Lower lobe of right lung (tissue), 2 donors: ENCODE measurements around the gene LPO. TPM values are rescaled to one million over a fixed set of nuclear protein-coding genes. Genes with fewer than 3 reads are reported as not detected.
A peak's percentile ranks its signal among the peaks of the same experiment; 100 is the strongest.

Experiments used
- ATAC-seq, 2 donors: fragments of 200-7000 bp; cut with Tn5 transposase; one replicate each; pipeline ENCODE4 v1.9.1; 2020 to 2022; ENCODE audit warnings: mild to moderate bottlenecking in 2 of 2, moderate library complexity in 2 of 2
- DNase-seq: peaks from one replicate; pipeline ENCODE4 v3.0.0-alpha.2; 2020
- H3K27ac ChIP-seq: fragments of 200-600 bp; one replicate; pipeline ENCODE4 v1.8.0; 2022
- H3K27me3 ChIP-seq: fragments of 200-600 bp; one replicate; pipeline ENCODE4 v1.8.0; 2022; ENCODE audit warnings: low read depth
- H3K36me3 ChIP-seq: fragments of 200-600 bp; one replicate; pipeline ENCODE4 v1.8.0; 2022; ENCODE audit warnings: mild to moderate bottlenecking
- H3K4me1 ChIP-seq: fragments of 200-600 bp; one replicate; pipeline ENCODE4 v1.8.0; 2022
- H3K4me3 ChIP-seq: fragments of 200-600 bp; one replicate; pipeline ENCODE4 v1.8.0; 2022; ENCODE audit warnings: mild to moderate bottlenecking
- H3K9me3 ChIP-seq: fragments of 200-600 bp; one replicate; pipeline ENCODE4 v1.8.0; 2022
- intact Hi-C: fragments of 100-400 bp; cut with DNase I; formaldehyde crosslinking; loops from one replicate; pipeline ENCODE4 v1.11.0; 2022
- total RNA-seq: library from RNA; stranded (reverse); fragmentation: NEBNext Ultra II Directional; extraction: Animal tissue kit (Norgen Biotek cat#: 25700); gene quantifications from one replicate; pipeline ENCODE4 v1.2.1, GENCODE V29; 2021
- TF ChIP-seq, protein P1 (sequence below): fragments of 200-600 bp; IDR thresholded peaks from one replicate; pipeline ENCODE4 v1.8.0; 2022; ENCODE audit warnings: antibody characterized with exemption, mild to moderate bottlenecking
- donor health status: DM: no; HTN: yes; CAD: no; lungs with severe emphysema.

The LPO gene
- total RNA-seq, 1 donor from 2014 or later = not detected

DNA sequence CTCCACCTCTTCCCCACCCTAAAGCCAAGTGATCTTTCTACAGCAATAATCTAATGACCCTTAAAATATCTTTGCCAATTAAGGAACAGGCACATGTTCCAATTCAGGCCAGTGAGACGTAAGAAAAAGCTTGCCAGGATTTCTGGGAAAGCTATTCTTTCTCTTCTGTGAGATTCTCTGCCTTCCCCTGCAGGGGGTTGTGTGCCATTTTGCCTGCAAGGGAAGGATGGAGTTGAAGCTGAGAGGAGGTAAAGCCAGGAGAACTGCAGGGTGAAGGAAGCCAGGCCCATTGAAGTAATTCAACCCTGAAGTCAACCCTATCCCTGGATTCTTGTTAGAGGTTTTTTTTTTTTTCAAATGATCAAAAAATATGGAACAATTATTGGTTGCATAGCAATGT, 9.0 kb upstream of the LPO start:
- TF ChIP-seq, protein P1, sequence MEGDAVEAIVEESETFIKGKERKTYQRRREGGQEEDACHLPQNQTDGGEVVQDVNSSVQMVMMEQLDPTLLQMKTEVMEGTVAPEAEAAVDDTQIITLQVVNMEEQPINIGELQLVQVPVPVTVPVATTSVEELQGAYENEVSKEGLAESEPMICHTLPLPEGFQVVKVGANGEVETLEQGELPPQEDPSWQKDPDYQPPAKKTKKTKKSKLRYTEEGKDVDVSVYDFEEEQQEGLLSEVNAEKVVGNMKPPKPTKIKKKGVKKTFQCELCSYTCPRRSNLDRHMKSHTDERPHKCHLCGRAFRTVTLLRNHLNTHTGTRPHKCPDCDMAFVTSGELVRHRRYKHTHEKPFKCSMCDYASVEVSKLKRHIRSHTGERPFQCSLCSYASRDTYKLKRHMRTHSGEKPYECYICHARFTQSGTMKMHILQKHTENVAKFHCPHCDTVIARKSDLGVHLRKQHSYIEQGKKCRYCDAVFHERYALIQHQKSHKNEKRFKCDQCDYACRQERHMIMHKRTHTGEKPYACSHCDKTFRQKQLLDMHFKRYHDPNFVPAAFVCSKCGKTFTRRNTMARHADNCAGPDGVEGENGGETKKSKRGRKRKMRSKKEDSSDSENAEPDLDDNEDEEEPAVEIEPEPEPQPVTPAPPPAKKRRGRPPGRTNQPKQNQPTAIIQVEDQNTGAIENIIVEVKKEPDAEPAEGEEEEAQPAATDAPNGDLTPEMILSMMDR = no peak
- Histone ChIP-seq H3K9me3 (no peaks in the 10 kb centered on the region), H3K27ac (no peak overlapping the region), H3K4me1 (no peaks in the 10 kb centered on the region), H3K4me3 (no peak overlapping the region), H3K36me3 (no peaks in the 10 kb centered on the region), H3K27me3 (peaks cover 10% of the 10 kb centered on the region)
- ATAC-seq (no peak), DNase-seq (no peak)
- intact Hi-C loops = no loop called here

DNA sequence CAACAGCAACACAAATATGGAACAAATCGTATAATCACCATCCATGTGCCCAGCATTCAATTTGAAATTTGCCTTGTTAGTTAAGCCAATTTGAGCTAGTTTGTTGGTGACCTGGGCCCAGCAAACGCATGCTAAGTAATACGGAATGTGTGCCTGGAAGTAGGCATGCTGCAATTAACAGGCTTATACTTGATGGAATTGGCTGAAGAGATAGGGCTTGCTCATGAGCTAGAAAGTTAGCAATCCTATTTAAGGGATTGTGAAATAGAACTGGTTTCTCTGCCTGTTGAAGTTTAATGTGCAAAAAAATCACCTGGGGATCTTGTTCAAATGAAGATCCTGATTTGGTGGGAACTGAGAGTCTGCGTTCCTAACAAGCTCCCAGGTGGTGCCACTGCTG, 8.5 kb upstream of the LPO start:
- H3K9me3 ChIP-seq = no peaks in the 10 kb centered on the region
- TF ChIP-seq, protein P1 = no peak
- H3K4me1 ChIP-seq = no peaks in the 10 kb centered on the region
- H3K27me3 ChIP-seq = peaks cover 15% of the 10 kb centered on the region
- H3K36me3 ChIP-seq = no peaks in the 10 kb centered on the region
- H3K4me3 ChIP-seq = no peak overlapping the region
- ATAC-seq (no peak), DNase-seq (no peak)
- intact Hi-C loops = no loop called here
- H3K27ac ChIP-seq = no peak overlapping the region

DNA sequence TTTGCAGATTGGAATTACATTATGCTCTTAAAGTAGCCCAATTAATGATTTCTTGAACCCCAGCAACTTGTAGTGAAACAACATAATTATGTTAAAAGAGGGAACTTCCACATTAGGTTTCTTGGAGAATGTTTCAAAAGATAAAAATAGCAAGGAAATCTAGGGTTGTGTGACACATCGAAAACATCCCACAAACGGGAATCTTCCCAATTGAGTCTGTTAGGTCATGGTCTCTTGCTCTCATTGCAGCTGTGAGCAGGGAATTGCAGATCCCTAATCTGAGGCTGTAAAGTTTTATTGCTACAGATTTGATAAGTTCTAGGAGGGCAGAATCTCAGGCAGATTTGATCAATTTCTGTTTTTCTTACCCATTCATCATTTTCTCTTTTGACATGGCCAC, 6.7 kb upstream of the LPO start:
- Histone ChIP-seq H3K27me3 (peaks cover 20% of the 10 kb centered on the region), H3K4me1 (no peaks in the 10 kb centered on the region), H3K36me3 (no peaks in the 10 kb centered on the region), H3K9me3 (no peaks in the 10 kb centered on the region), H3K27ac (no peak overlapping the region), H3K4me3 (no peak overlapping the region)
- TF ChIP-seq, protein P1 = no peak
- ATAC-seq (no peak), DNase-seq (no peak)
- intact Hi-C loops = no loop called here

DNA sequence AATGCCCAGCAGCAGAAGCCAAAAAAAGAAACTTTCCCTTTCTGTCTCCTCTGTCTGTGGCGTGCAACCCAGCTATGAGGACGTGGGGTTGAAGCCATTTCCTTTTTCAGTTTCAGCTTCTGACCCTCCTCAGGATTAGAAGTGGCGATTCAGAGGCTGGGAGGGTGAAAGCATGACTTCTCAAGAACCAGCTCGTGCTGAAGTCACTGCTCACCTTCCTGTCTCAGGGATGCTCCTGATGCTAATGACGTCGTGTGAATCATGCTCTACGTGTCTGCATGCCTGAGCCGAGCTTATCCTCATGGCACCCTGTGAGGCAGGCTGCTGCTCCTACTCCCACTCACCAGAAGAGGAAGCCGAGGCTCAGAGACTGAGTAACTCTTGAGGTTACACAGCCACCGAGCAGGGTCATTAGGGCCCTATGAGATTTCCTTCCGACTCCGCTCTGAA, 5.7 kb upstream of the LPO start:
- DNase-seq = peak; percentile 67
- peak; percentile 89 to 92 for ATAC-seq

DNA sequence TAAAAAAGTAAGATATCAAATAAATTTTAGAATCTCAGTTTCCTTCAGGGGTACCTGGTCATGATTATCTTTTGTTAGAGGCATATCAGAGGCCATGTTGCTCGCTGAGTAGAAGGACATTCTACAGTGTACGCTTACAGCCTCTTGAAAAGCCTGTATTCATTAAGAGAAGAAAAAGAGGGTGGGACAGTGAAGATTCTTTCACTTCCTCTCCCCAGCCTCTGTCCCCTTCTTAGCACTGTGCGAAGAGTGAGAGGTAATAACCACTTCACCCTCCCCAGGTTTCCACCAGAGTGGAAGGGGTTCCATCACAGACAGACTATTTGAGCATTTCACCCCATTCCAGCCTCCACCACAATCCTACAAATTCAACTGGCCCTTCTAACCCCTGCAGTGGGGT, 4.8 kb upstream of the LPO start:
- Histone ChIP-seq H3K9me3 (no peaks in the 10 kb centered on the region), H3K4me1 (no peaks in the 10 kb centered on the region), H3K36me3 (no peaks in the 10 kb centered on the region), H3K4me3 (no peak overlapping the region), H3K27me3 (peaks cover 21% of the 10 kb centered on the region), H3K27ac (no peak overlapping the region)
- ATAC-seq (peak; percentile 77 to 79), DNase-seq (no peak)
- TF ChIP-seq, protein P1 = no peak
- intact Hi-C loops = no loop called here

More for the DNA sequence above, 5.7 kb upstream of the LPO start:
- Histone ChIP-seq H3K4me1 (no peaks in the 10 kb centered on the region), H3K9me3 (no peaks in the 10 kb centered on the region), H3K27ac (no peak overlapping the region), H3K36me3 (no peaks in the 10 kb centered on the region), H3K27me3 (peaks cover 20% of the 10 kb centered on the region), H3K4me3 (no peak overlapping the region)
- intact Hi-C loops = no loop called here
- TF ChIP-seq, protein P1 = no peak

DNA sequence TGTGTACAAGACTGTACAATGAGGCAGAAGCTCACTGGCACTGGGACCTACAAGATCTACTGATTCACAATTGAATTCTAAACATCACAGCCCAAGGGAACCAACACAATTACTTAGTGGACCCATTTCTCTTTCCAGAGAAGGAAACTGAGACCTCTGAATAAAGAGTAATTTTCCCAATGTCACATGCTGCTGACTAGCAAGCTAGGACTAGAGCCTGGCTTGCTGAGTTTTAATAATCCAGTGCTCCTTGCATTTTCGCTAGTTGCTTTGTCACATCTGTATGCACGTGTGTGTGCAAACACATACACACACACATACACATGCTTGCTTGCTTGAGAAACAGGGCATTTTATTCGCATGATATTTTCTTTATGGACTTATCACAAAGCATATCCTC, 3.9 kb upstream of the LPO start:
- no peaks in the 10 kb centered on the region for H3K36me3 ChIP-seq
- peaks cover 18% of the 10 kb centered on the region for H3K27me3 ChIP-seq
- H3K27ac ChIP-seq = no peak overlapping the region
- H3K4me3 ChIP-seq = no peak overlapping the region
- ATAC-seq (no peak), DNase-seq (no peak)
- intact Hi-C loops = no loop called here
- TF ChIP-seq, protein P1 = no peak
- no peaks in the 10 kb centered on the region for H3K4me1 ChIP-seq
- H3K9me3 ChIP-seq = no peaks in the 10 kb centered on the region
